Heart left ventricle (tissue), 13 donors: Measurements from ENCODE around the gene USP40.

Experiments
- POLR2A ChIP-seq, 2 donors: fragments of 450-650 bp; IDR thresholded peaks; one replicate each; pipeline ENCODE4 v1.6.1; 2017; ENCODE audit warnings: antibody characterized with exemption in 2 of 2, mild to moderate bottlenecking in 2 of 2, moderate library complexity in 2 of 2
- TF ChIP-seq, protein P1 (sequence below), 12 donors: fragments of 200-600 bp; sonication (generic) in 4 of 12; IDR thresholded peaks; one replicate each; pipeline versions ENCODE4 v1.5.0 to v1.8.0; 2018 to 2022; ENCODE audit warnings: antibody characterized with exemption in 12 of 12, mild to moderate bottlenecking in 5 of 12
- donor health status: ischemic (EF 13 %, LVEDD 7.1; RV severe dilation, severe dysfunction).
- donor health status: DM: no; HTN: yes; CAD: no.
- donor health status: DM: no; HTN: no; CAD: no.
- donor health status: ischemic (EF 25% LVEDD 6.9; RV normal size, moderate dysfunction).
- donor health status: ischemic (EF 25% LVEDD 5.7; RV mildly dilated, moderate dysfunction).
- donor health status: ischemic (EF 35%, LVEDD 5.7; RV mildly dilated, moderate dysfunction).
- donor health status: nonischemic (EF 11% LVEDD 7.7; RV severe dilation, severe dysfunction).
- donor health status: DM: yes; HTN: yes; CAD: no.
- donor health status: PGD.
- donor health status: ischemic (EF 29% LVEDD 5.4; RV normal size, mild dysfunction).
- donor health status: nonischemic (EF 23%, LVEDD 6.1; RV moderate dilation, normal function).

DNA sequence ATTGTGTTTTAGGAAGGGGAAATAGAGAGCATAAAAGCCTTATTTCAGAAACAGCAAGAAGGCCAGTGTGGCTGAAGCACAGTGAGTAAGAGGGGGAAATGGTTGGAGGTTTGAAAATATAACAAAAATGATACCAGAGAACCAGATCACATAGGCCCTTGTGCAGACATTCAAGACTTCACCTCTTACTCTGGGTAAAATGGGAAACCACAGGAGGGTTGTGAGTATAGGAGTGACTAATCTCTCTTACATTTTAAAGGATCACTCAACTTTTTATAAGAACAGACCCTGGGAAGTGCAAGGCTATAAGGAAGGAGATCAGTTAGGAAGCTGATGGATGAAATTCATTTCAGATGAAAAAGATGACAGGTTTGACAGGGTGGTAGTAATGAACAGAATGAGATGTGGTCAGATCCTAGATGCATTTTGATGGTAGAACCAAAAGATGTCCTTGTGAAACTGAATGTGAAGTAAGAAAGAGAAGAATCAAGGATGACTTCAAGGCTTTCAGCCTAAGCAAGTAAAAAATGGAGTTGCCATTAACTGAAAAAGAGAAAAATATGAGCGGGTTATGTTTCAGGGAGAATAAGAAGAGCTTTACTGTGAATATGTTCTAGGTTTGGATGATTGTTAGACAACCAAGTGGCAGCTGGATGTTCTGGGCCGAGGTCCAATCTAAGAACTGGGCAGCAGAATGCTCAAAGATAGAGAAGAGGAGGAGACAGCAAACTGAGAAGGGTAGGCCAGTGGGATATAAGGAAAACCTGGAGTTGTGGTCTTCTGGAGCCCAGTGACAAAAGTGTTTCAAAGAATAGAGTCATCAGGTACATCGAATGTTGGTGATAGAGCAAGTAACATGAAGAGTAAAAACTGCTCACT lies 65.1 kb downstream of the USP40 start:
- TF ChIP-seq, protein P1, sequence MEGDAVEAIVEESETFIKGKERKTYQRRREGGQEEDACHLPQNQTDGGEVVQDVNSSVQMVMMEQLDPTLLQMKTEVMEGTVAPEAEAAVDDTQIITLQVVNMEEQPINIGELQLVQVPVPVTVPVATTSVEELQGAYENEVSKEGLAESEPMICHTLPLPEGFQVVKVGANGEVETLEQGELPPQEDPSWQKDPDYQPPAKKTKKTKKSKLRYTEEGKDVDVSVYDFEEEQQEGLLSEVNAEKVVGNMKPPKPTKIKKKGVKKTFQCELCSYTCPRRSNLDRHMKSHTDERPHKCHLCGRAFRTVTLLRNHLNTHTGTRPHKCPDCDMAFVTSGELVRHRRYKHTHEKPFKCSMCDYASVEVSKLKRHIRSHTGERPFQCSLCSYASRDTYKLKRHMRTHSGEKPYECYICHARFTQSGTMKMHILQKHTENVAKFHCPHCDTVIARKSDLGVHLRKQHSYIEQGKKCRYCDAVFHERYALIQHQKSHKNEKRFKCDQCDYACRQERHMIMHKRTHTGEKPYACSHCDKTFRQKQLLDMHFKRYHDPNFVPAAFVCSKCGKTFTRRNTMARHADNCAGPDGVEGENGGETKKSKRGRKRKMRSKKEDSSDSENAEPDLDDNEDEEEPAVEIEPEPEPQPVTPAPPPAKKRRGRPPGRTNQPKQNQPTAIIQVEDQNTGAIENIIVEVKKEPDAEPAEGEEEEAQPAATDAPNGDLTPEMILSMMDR (IDR thresholded peaks at IDR 0.05), result no peak
- no peak for TF ChIP-seq POLR2A (IDR thresholded peaks at IDR 0.05)
